GM21367 (cell line): ENCODE measurements around the gene BSPRY.
"Not testable (repeated sequence)": the region's sequence is repeated elsewhere in the genome, so short reads cannot be mapped to it uniquely, and the experiment has no call there.

Experiments
- ATAC-seq: cut with Tn5 transposase; IDR thresholded peaks from one replicate; pipeline ENCODE4 v1.9.1; 2021; ENCODE audit not compliant: unreplicated experiment

BSPRY gene

DNA sequence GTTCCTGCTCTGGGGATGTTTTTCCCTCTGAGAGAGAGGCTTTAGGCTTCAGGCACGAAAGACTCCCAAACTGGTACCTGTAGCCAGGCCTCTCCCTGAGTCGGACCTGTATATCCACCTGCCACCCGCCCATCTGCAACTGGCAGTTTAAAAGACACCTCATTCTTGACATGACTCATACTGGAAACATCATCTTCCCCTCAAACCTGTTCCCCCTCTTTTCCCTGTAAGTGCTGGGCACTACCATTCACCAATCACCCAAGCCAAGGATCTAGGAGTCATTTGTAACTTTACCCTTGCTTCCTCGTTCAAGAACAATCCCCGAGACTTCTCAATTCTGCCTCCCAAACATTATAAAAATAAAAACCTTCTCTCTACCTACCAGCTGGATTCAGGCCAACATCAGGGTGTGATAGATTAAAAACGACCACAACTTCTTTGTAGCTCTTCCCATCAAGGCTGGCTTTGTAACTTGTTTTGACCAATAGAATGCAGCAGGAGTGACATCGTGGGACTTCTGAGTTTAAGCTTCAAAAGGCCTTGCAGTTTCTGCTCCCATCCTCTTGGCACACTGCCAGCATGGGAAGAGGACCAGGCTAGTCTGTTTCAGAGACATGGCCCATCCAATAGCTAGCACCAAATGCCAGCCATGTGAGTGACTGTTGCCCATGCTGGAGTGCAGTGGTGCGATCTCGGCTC lies 7.5 kb upstream of the BSPRY start:
- ATAC-seq = no peak

DNA sequence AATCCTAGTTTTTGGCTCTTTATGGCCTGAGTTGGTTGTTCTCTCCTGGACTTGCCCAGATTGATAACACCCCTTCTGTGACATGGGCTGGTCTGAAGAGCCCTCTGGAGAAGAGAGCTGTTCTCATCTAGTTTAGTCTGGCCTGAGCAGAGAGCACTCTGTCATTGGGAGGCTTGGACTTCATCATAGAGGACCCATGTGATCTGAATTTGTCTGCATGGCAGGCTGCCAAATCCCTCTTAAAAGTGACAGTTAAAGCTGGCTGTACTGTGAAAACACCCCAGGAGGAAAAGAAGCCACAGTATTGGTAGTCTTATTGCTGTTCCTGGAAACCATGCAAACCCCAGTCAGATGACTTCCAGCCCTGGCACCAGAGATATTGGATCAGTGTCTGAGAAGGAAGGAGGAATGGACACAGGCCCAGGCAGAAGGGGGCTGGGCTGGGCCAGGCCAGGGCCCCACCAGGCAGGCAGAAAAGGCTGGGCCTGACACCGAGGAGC lies 5.6 kb upstream of the BSPRY start:
- no peak for ATAC-seq

DNA sequence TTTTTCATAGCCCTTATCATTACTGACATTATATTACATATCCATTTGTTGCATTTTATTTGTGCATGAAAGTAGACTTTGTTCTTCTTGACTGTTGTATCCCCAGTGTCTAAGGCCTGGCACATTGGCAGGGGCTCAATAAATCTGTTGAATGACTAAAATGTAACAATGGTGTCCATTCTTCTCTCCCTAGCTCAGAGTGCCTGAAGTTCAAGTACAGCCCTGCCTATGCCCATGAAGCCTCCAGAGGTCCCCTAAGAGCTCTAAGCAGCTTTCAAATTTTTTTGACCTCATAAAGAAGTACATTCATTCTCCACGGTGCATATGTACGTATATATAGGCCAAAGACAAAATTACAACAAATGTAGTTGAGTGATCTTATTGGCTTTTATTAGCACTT lies 4.2 kb upstream of the BSPRY start:
- ATAC-seq = no peak

DNA sequence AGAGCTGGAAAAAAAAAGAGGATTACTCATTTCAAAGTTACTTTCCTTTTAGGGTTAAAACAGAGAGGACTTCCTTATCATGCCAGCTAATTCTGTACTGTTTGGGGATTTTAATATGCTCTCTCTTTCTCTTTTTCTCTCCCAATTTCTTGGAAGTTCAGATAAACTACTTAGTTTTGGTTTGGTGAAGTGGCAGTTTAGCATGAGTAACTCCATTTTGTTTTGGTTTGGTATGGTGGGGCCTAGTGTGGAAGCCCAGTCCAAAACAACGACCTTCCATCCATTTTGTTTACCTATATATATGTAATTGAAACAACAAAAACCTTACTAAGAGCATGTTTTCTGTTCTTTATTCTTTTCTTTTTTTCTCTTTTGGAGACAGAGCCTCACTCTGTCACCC lies 3.7 kb upstream of the BSPRY start:
- no peak for ATAC-seq

DNA sequence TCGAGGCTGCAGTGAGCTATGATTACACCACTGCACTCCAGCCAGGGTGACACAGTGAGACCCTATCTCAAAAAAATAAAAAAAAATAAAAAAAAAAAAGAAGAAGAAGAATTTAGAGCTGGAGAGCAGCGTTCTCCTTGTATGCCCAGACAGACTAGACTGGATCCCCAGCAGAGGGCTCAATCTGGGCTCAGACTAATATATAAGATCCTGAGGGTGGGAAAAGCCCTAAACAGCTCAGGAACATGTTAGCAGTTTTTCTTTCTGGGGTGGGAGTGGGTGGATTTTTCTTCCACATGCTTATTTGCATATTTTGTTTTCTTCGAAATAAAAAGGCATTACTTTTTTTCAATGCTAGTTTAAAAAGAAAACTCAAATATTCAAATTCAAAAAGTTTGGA lies 904 bp upstream of the BSPRY start:
- no peak for ATAC-seq

DNA sequence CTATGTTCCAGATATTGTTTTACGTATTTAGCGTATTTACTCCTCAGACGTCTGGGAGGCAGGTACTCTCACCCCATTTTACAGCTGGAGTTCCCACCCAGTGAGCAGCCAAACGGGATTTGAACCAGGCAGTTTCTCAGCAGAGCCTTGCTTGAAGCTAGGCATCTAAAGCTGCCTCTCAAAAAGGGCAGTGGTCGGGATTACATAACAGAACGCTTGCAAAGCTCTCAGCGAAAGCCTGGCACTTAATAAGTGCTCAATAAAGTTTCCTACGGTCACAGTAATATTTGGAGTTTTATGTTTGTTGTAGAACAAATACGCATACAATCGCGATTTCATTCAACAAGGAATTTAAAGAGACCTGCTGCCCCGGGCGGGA lies 286 bp upstream of the BSPRY start:
- no peak for ATAC-seq

DNA sequence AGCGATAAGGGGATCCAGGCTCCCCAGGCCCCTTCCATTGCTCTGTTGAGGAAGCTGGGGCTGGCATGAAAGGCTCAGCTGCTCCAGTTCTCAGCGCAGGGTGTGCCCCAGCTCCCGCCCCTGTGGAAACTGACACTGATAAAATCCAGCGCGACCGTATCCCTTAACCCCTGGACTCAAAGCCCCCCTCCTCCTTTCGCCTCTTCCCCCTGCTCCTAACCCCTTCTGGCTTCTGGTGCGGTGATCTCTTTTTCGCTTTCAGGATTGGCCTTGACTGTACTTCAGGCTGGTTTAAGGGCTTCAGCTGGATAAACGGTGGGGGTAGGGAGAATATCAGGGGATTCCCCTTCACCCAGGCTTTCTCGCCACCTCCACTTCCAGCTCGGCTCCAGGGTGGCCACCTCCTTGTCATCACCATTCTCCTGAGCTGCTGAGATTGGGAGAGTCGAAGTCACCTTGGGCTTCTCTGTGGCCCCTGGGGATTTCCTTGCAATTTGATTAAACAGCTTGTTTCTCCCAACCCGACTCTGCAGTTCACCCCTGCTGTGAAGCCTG lies 843 bp downstream of the BSPRY start:
- ATAC-seq = no peak

DNA sequence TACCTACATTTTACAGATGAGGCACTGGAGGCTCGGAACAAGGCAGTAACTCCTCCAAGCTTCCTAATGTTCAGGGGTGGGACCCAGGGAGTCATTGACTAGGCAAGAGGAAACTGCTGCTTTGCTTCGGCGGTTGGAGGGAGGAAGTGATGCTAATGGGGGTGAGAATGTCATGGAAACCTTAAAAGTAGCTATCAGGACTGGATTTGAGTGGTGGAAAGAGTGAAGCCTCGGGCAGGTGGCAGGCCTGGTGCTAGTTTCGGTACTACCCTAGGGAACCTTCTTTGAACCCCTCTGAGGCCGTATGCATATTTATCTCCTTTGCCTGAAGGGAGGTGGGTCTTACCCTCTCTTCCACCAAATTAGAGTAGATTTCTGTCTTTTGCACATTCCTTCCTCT lies 1.6 kb downstream of the BSPRY start:
- no peak for ATAC-seq

DNA sequence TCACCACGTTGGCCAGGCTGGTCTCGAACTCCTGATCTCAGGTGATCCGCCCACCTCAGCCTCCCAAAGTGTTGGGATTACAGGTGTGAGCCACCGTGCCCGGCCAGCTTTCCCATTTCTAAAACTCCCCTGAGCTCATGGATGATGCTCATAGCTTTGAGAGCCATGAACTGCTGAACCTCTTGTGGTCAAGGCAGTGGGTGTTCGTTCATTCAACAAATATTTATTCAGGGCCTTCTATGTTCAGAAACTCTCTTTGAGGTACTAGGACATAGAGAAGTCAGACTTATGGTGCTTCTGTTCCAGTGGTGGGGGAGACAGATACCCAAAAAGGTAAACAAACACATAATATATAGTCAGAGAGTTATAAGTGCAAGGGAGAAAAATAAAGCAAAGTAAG lies 2.7 kb downstream of the BSPRY start:
- ATAC-seq = no peak

DNA sequence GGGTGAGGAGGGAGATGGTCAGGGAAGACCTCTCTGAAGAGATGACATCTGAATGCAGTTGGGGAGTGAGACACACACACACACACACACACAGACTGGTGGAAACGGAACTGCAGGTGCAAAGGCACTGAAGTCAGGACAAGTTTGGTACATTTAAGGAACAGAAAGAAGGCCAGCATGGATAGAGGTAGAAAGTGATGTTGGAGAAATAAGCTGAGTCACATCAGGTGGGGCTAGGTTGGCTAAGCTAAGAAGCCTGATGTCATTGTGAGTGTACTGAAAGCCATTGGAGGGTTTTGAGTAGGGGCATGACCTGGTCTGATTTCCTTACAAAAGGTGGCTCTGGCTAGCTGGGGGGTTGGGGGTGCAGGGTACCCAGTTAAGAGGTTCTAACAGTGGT lies 3.1 kb downstream of the BSPRY start:
- ATAC-seq = no peak

DNA sequence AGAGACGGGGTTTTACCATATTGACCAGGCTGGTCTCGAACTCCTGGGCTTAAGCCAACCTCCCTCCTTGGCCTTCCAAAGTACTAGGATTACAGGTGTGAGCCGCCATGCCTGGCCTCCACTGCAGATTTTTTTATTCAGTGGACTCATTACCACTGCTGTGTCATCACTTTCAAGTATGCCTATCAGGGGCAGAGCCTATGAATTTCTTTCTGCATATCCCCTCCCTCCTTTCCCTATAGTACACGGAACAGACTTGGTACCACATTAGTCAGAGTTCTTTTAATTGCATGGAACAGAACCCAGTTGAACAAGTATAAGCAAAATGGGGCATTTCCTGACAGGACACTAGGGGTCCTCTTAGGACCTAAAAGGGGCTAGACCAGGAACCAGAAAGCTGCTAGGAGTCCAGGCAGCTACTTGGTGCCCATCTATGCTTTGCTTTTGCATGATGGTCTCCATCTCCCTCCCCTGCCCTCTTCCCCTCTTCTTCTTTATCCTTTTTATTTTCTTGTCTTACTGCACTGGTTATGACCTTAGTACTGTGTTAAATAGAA lies 5.8 kb downstream of the BSPRY start:
- ATAC-seq = no peak

DNA sequence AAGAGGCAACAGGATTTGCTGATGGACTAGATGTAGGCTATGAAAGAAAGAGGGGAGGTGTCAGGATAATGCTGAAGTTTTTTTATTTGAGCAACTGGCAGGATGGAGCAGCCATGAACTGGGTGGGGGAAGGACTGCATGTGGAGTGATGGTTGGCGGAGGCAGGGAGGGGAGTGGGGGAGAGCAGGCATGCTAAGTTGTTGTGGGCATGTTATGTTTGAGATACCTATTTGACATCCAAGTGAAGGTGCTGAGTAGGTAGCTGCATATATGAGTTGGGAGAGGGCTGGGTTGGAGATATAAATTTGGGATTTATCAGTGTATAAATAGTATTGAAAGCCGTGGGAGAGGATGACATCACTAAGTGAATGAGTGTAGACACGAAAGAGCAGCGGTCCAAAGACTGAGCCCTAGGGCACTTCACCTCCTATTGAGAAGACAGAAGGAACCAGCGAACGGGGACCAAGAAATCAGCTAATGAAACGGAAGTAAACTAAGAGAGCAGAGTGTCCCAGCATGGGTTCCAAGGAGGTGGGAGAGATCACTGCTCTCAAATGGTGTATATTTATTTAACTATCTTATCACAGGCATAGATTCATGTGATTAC lies 7.4 kb downstream of the BSPRY start:
- no peak for ATAC-seq

DNA sequence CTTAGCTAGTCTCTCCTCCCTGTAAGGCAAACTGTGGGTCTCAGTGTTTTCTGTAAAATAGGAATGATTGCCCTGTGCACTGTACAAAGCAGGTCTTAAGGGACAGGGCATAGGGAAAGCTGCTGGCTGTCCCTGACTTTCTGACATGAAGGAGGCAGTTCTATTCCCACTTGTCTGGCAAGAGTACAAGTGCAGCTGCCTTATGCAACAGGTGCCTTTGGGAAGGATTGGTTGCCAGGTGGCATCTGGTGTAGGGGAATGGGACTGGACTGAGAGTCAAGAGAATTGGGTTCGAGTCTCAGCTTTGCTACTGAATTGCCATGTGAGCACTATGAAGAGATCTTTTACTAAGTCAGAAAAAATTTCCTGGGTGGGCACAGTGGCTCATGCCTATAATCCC lies 10.0 kb downstream of the BSPRY start:
- no peak for ATAC-seq

DNA sequence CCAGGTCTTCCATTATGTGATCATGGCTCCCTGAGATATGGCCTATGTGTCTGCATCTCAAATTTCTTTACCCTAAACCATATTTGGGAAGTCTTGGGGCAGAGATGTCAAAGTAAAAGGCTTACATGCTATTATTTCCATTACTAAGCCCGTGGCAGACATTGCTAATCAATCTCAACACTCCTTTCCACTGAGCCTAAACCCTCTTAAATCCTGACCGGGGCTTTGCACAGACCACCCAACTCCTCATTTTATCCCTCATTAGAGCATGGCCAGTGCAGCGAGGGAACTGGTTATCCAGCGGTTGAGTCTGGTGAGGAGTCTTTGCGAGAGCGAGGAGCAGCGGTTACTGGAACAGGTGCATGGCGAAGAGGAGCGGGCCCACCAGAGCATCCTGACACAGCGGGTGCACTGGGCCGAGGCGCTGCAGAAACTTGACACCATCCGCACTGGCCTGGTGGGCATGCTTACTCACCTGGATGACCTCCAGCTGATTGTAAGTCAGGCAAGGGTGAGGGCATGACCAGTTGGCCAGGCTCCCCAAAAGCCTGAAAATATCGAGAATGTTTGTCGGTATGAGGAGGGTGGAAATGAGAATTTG lies 11.0 kb downstream of the BSPRY start:
- ATAC-seq = no peak

DNA sequence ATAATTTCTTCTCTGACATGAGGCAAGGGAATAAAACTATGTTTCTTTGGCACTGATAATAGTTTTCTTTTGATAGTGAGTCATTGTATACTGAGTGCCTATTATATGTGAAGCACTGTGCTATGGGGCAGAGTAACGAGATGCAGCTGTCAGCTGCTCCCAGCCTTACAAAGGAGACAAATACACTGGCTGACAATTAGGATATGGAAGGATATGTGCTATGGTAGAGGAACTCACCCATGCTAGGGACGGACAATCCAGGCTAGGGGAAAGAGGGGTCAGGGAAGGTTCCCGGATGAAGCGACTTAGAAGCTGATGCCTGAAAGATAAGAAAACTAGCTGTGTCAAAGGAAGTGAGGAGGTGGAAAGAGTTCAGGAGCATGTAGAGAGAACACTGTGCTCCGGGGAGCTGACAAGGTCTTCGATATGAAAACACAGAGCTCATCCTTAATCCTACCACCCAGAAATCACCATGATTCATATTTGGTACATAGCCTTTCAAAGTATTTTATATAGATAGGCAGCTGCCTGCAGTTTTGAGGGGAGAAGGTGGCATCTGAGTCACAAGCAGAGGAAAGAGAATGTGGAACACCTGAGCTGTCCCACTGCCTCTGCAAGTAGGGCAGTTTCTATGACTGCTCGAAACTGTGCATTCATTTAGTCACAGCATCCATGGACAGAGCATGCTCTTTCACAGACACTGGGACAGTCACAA lies 12.1 kb downstream of the BSPRY start:
- ATAC-seq = no peak

DNA sequence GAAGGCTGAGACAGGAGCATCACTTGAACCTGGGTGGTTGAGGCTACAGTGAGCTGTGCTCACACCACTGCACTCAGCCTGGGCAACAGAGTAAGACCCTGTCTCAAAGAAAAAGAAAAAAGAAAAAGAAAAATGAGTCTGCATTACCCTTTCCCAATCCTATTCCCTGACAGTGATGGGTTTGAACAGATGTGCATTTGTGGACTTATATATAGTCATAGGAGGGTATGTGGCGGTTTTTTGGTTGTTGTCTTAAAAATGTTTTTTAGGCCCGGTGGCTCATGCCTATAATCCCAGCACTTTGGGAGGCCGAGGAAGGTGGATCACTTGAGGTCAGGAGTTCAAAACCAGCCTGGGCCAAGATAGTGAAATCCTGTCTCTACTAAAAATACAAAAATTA lies 14.0 kb downstream of the BSPRY start:
- ATAC-seq = no peak

DNA sequence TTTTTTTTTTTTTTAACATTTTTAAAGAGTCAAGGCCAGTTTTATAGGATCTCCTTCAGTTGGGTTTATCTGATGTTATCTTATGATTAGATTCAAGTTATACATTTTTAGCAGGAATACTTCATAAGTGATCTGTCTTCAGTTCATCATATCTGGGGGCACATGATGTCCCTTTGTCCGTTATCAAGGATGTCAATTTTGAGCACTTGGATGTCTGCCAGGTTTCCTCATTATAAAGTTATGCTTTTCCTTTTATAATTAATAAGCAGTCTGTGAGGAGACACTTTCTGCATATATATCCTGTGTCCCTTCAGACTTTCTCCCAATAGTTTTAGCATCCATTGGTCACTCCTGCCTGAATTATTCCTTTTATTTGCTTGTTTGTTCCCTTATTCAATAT lies 15.6 kb downstream of the BSPRY start:
- ATAC-seq = no peak

DNA sequence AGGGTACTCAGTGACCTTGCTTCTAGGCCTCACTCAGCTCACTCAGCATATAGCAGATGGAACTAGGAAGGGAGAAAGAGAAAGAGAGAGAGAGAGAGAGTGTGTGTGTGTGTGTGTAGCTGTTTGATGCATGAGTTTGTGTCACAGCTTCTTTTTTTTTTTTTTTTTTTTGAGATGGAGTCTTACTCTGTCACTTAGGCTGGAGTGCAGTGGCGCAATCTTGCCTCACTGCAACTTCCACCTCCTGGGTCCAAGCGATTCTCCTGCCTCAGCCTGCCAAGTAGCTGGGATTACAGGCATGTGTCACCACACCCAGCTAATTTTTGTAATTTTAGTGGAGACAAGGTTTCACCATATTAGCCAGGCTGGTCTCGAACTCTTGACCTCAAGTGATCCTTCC lies 16.3 kb downstream of the BSPRY start:
- not testable (repeated sequence) for ATAC-seq

DNA sequence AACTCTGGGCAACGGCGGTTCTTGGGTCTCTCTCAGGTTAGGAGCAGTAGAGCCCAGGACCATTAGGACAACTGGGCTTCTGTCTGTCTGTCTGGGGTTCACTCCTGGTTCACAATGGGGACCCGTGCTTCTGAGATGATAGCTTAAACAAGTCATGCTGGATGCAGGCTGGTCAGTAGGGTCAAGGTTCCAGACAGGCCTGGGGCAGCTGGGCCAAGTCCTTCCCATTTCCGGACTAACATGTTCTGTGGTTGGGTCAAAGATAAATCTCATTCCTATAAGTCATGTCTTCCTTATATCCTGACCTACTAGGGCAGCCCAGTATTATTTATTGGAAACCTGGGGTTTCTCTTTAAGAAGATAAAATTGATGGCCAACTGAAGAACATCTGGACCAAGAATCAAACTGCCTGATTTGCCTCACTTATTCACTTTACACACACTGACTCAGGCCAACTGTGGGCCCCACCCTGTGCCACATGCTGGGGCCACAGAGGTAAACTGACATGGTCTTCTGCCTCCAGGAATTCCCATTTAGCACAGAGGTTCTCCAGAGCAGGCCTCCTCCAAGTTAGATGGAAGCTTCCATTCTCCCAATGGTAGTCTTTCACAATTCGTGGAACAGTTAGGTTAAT lies 19.1 kb downstream of the BSPRY start:
- ATAC-seq = no peak

DNA sequence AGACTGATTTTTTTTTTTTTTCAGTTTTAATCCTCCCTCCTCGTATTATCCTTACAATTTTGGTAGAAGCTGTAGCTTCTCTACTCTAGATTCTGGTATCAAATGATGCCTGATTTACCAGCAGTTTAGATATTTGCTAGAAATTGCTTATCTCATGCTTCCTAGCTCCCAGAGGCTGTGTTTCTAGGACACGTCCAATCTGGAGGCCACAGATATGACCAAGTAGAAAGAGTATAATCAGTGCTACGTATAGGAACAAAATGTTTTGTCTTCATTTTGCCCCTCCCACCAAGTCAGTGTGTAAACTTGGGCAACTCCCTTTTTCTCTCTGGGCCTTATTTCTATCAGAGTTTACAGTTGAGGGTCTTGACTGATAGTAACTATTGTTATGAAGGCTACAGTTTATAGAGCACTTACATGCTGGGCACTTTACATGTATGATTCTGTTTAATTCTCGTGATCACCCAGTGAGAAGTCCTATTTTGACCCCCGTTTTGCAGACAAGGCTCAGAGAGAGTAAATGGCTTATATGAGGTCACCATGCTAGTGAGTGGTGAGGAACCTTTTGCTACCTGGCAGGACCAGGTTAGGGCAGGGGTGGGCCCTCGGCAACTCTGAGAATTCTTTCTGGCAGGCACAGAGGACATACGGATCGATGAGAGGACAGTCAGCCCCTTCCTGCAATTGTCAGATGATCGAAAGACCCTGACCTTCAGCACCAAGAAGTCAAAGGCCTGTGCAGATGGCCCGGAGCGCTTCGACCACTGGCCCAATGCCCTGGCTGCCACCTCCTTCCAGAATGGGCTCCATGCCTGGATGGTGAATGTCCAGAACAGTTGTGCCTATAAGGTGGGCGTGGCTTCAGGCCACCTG lies 19.9 kb downstream of the BSPRY start:
- ATAC-seq = no peak
